OCI-LY7 (cell line): ENCODE results near the gene CR2. TPM values are rescaled to one million over a fixed set of nuclear protein-coding genes. Genes with fewer than 3 reads are reported as not detected.

Experiments
- BruUV-seq: library from RNA; stranded (reverse); fragments of 400-500 nt; replicated peaks from 2 replicates; lab custom pipeline; 2021; lab: Mats Ljungman, UMichigan
- CTCF ChIA-PET: fragments of 300-600 bp; sonication (Branson Sonifier 250); formaldehyde crosslinking; loops from one replicate; lab custom pipeline; 2022; ENCODE audit warnings: antibody characterized with exemption; ENCODE audit not compliant: unreplicated experiment; lab: Charles Lee
- POLR2A ChIA-PET: fragments of 300-600 bp; sonication (Branson Sonifier 250); formaldehyde crosslinking; loops from one replicate; lab custom pipeline; 2022; ENCODE audit warnings: antibody characterized with exemption; lab: Charles Lee
- DNase-seq: peaks from one replicate; pipeline ENCODE4 v3.0.0-alpha.2; 2015; ENCODE audit warnings: low spot score
- H2AFZ ChIP-seq: fragments of 200-600 bp; sonication (generic), shearing (Covaris generic); 2 replicates; pipeline ENCODE4 v1.6.1; 2014; ENCODE audit warnings: mild to moderate bottlenecking, antibody characterized with exemption, low read length, moderate library complexity
- H3K27ac ChIP-seq: fragments of 200-600 bp; sonication (generic); 2 replicates; pipeline ENCODE4 v1.5.1; 2014; ENCODE audit warnings: mixed run types, low read depth, mild to moderate bottlenecking, moderate library complexity, low read length, inconsistent platforms; ENCODE audit not compliant: poor library complexity, severe bottlenecking
- H3K36me3 ChIP-seq: fragments of 200-600 bp; sonication (generic); 2 replicates; pipeline ENCODE4 v1.6.1; 2014; ENCODE audit warnings: mild to moderate bottlenecking, antibody characterized with exemption, low read length, moderate library complexity, mixed read lengths; ENCODE audit not compliant: insufficient read depth
- H3K4me1 ChIP-seq: fragments of 200-600 bp; sonication (generic); 2 replicates; pipeline ENCODE4 v1.5.1; 2014; ENCODE audit warnings: mild to moderate bottlenecking, low read length; ENCODE audit not compliant: insufficient read depth, poor library complexity, severe bottlenecking
- H3K4me2 ChIP-seq: fragments of 200-600 bp; sonication (generic); 2 replicates; pipeline ENCODE4 v1.6.1; 2014; ENCODE audit warnings: mild to moderate bottlenecking, low read length
- H3K4me3 ChIP-seq: fragments of 200-600 bp; sonication (generic); 2 replicates; pipeline ENCODE4 v1.5.1; 2014; ENCODE audit warnings: mild to moderate bottlenecking, low read depth, low read length; ENCODE audit not compliant: poor library complexity, severe bottlenecking
- H3K79me2 ChIP-seq: fragments of 200-600 bp; sonication (generic); 2 replicates; pipeline ENCODE4 v1.6.1; 2016; ENCODE audit warnings: low read depth, mild to moderate bottlenecking, low read length, moderate library complexity, mixed read lengths; ENCODE audit not compliant: insufficient read depth
- H3K9me2 ChIP-seq: fragments of 200-600 bp; sonication (generic); 2 replicates; pipeline ENCODE4 v1.6.1; 2016; ENCODE audit warnings: mild to moderate bottlenecking, low read length, mixed read lengths; ENCODE audit not compliant: insufficient read depth
- H3K9me3 ChIP-seq: fragments of 200-600 bp; sonication (generic); 2 replicates; pipeline ENCODE4 v1.6.1; 2014; ENCODE audit warnings: mild to moderate bottlenecking, mixed run types, low read length, mixed read lengths
- H4K20me1 ChIP-seq: fragments of 200-600 bp; sonication (generic); 2 replicates; pipeline ENCODE4 v1.6.1; 2014; ENCODE audit warnings: mild to moderate bottlenecking, antibody characterized with exemption, low read length, moderate library complexity, mixed read lengths; ENCODE audit not compliant: insufficient read depth
- CTCF ChIP-seq: fragments of 200-600 bp; sonication (generic); conservative IDR thresholded peaks from 2 replicates; pipeline ENCODE4 v1.5.1; 2014; ENCODE audit warnings: mild to moderate bottlenecking, antibody characterized with exemption, low read length, moderate library complexity, mixed read lengths
- EZH2phosphoT487 ChIP-seq: fragments of 200-600 bp; sonication (generic); IDR thresholded peaks from 2 replicates; pipeline ENCODE4 v1.6.1; 2018; ENCODE audit warnings: low read depth, borderline replicate concordance, mild to moderate bottlenecking, mixed run types, antibody characterized with exemption, low read length, moderate library complexity, mixed read lengths
- intact Hi-C: fragments of 100-400 bp; cut with micrococcal nuclease; formaldehyde crosslinking; loops from one replicate; pipeline ENCODE4 v1.10.0; 2022; ENCODE audit not compliant: unreplicated experiment
- total RNA-seq, 2 experiments: library from RNA; depleted of rRNA in 1 of 2; stranded (reverse); fragments of >200 nt in 1 of 2; shearing (Covaris generic) in 1 of 2; gene quantifications; 2 replicates each; pipeline ENCODE4 v1.2.3, GENCODE V29; 2014 to 2022

Gene CR2
- total RNA-seq, 2 experiments from 2014 or later, result 4.4 to 13.5 TPM

- Histone ChIP-seq H2AFZ (no peak overlapping the region), H3K4me1 (peaks cover 4% of the 10 kb centered on the region), H3K4me2 (no peak overlapping the region), H3K4me3 (no peak overlapping the region), H4K20me1 (no peaks in the 10 kb centered on the region), H3K27ac (no peak overlapping the region), H3K9me3 (no peaks in the 10 kb centered on the region), H3K36me3 (no peaks in the 10 kb centered on the region), H3K79me2 (no peaks in the 10 kb centered on the region), H3K9me2 (no peaks in the 10 kb centered on the region)
- intact Hi-C loops, result no loop called here
- POLR2A ChIA-PET, result no interaction called here
- no peak for TF ChIP-seq EZH2phosphoT487
- no peak for TF ChIP-seq CTCF
- DNase-seq, result no peak
- BruUV-seq, result no TSS peak
- CTCF ChIA-PET, result no interaction called here
These were observed 34.0 kb upstream of the CR2 start for GRCh38 chr1:207420109-207420508.

DNA sequence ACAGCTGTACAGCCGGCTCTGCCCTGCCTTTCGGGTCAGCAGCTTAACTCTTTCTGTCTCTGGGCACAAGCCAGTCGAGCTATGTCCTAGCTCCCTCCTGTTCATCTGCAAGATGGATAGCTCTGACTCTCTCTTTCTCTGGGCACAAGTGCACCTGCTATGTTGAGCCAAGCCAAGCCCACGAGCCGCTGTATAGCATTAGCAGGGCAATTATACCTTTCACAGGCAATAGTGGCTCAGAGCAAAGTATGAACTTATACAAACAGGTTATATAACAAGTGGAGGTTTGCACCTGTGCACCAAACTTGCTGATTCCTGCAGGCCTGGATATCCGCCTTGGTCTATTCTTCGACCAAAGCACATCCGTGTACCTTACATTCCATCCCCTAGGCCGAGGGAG lies 33.0 kb upstream of the CR2 start:
- Histone ChIP-seq H3K36me3 (no peaks in the 10 kb centered on the region), H3K9me3 (no peaks in the 10 kb centered on the region), H3K9me2 (no peaks in the 10 kb centered on the region), H3K4me3 (no peak overlapping the region), H2AFZ (no peak overlapping the region), H4K20me1 (no peaks in the 10 kb centered on the region), H3K4me1 (no peaks in the 10 kb centered on the region), H3K27ac (no peak overlapping the region), H3K79me2 (no peaks in the 10 kb centered on the region), H3K4me2 (no peak overlapping the region)
- CTCF ChIA-PET, result interaction anchor here (0.6 kb wide), 1 partner anchor 270 kb away, joined by 3 read pairs; no protein-coding TSS in a partner anchor
- TF ChIP-seq CTCF (no peak), EZH2phosphoT487 (no peak)
- DNase-seq, result no peak
- POLR2A ChIA-PET, result interaction anchor here (0.7 kb wide), 1 partner anchor 10 kb away, joined by 3 read pairs; no protein-coding TSS in a partner anchor
- intact Hi-C loops, result no loop called here
- no TSS peak for BruUV-seq

GRCh38 chr1:207423560-207424292 lies 30.4 kb upstream of the CR2 start:
- no peak for DNase-seq
- BruUV-seq, result no TSS peak
- Histone ChIP-seq H3K9me2 (no peaks in the 10 kb centered on the region), H3K4me1 (peaks cover 6% of the 10 kb centered on the region), H4K20me1 (no peaks in the 10 kb centered on the region), H3K79me2 (no peaks in the 10 kb centered on the region), H2AFZ (no peak overlapping the region), H3K27ac (no peak overlapping the region), H3K4me3 (no peak overlapping the region), H3K4me2 (no peak overlapping the region), H3K9me3 (peaks cover 16% of the 10 kb centered on the region; the same call in 1 of the 2 replicates), H3K36me3 (no peaks in the 10 kb centered on the region; the same call in 1 of the 2 replicates)
- TF ChIP-seq CTCF, result no peak
- no peak for TF ChIP-seq EZH2phosphoT487
- ChIA-PET CTCF (no interaction called here), POLR2A (no interaction called here)
- intact Hi-C loops, result no loop called here
